HG02870 (cell line): Measurements from ENCODE around the gene TMEM63B.
"Not testable (repeated sequence)": the region's sequence is repeated elsewhere in the genome, so short reads cannot be mapped to it uniquely, and the experiment has no call there.

Experiments used
- ATAC-seq: cut with Tn5 transposase; IDR thresholded peaks from one replicate; pipeline ENCODE4 v1.9.1; 2021; ENCODE audit warnings: mild to moderate bottlenecking, moderate library complexity; ENCODE audit not compliant: unreplicated experiment

The TMEM63B gene

GRCh38 chr6:44189257-44189656 is 61.9 kb downstream of the TMEM63B start:
- ATAC-seq, result no peak

GRCh38 chr6:44190715-44191114 is 63.4 kb downstream of the TMEM63B start:
- ATAC-seq, result peak; percentile 79

GRCh38 chr6:44192428-44193041 is 65.2 kb downstream of the TMEM63B start:
- no peak for ATAC-seq

GRCh38 chr6:44193307-44193910 is 66.1 kb downstream of the TMEM63B start:
- ATAC-seq, result no peak

GRCh38 chr6:44194326-44194725 is 67.0 kb downstream of the TMEM63B start:
- ATAC-seq, result no peak

GRCh38 chr6:44196351-44196750 is 69.0 kb downstream of the TMEM63B start:
- ATAC-seq, result not testable (repeated sequence)

- no peak for ATAC-seq
Observed at GRCh38 chr6:44198684-44199083, 71.3 kb downstream of the TMEM63B start.

GRCh38 chr6:44199883-44200282 is 72.5 kb downstream of the TMEM63B start:
- ATAC-seq, result no peak

GRCh38 chr6:44201200-44201599 is 73.8 kb downstream of the TMEM63B start:
- no peak for ATAC-seq

- no peak for ATAC-seq
Observed at GRCh38 chr6:44201638-44202303, 74.4 kb downstream of the TMEM63B start.

- no peak for ATAC-seq
Observed at GRCh38 chr6:44202332-44202971, 75.1 kb downstream of the TMEM63B start.

- no peak for ATAC-seq
Observed at GRCh38 chr6:44202972-44203750, 75.8 kb downstream of the TMEM63B start.

- no peak for ATAC-seq
Observed at GRCh38 chr6:44203955-44204354, 76.6 kb downstream of the TMEM63B start.
